Endodermal cell (in vitro differentiated cells): ENCODE data around the gene FRAT2. TPM values are rescaled to one million over a fixed set of nuclear protein-coding genes. Genes with fewer than 3 reads are reported as not detected.
A peak's percentile ranks its signal among the peaks of the same experiment; 100 is the strongest.

ENCODE experiments used
- DNase-seq: peaks from one replicate; pipeline ENCODE4 v3.0.0-alpha.2; 2017
- H3K27ac ChIP-seq: 2 replicates; pipeline ENCODE4 v1.5.1; 2013; ENCODE audit warnings: mild to moderate bottlenecking, low read depth, low read length, moderate library complexity
- H3K27me3 ChIP-seq: 2 replicates; pipeline ENCODE4 v1.6.1; 2013; ENCODE audit warnings: mild to moderate bottlenecking, low read length, moderate library complexity; ENCODE audit not compliant: insufficient read depth, control insufficient read depth, poor library complexity, severe bottlenecking
- H3K36me3 ChIP-seq: 2 replicates; pipeline ENCODE4 v1.7.0; 2013; ENCODE audit warnings: mild to moderate bottlenecking, low read length, moderate library complexity; ENCODE audit not compliant: control insufficient read depth, insufficient read depth
- H3K4me1 ChIP-seq: one replicate; pipeline ENCODE4 v1.7.0; 2013; ENCODE audit warnings: low read length; ENCODE audit not compliant: control insufficient read depth, insufficient read depth
- H3K4me3 ChIP-seq: 2 replicates; pipeline ENCODE4 v1.5.1; 2013; ENCODE audit warnings: mild to moderate bottlenecking, low read length, moderate library complexity
- H3K9ac ChIP-seq: 2 replicates; pipeline ENCODE4 v1.6.1; 2013; ENCODE audit warnings: mild to moderate bottlenecking, low read length, moderate library complexity; ENCODE audit not compliant: poor library complexity, severe bottlenecking; ENCODE audit errors: extremely low read depth
- H3K9me3 ChIP-seq: 2 replicates; pipeline ENCODE4 v1.6.1; 2013; ENCODE audit warnings: mild to moderate bottlenecking, low read length, moderate library complexity; ENCODE audit not compliant: control insufficient read depth
- H3K27ac Mint-ChIP-seq: 2 replicates; pipeline ENCODE4 v1.8.0; 2020; ENCODE audit warnings: mixed read lengths
- H3K27me3 Mint-ChIP-seq: 2 replicates; pipeline ENCODE4 v1.8.0; 2021; ENCODE audit warnings: mild to moderate bottlenecking, mixed read lengths; ENCODE audit not compliant: insufficient read depth
- H3K36me3 Mint-ChIP-seq: 2 replicates; pipeline ENCODE4 v1.8.0; 2020; ENCODE audit warnings: low read depth, mixed read lengths
- H3K4me1 Mint-ChIP-seq: 2 replicates; pipeline ENCODE4 v1.8.0; 2020; ENCODE audit warnings: mixed read lengths
- H3K4me3 Mint-ChIP-seq: 2 replicates; pipeline ENCODE4 v1.8.0; 2020; ENCODE audit warnings: mild to moderate bottlenecking, moderate library complexity, mixed read lengths
- H3K9me3 Mint-ChIP-seq: 2 replicates; pipeline ENCODE4 v1.8.0; 2020; ENCODE audit warnings: mild to moderate bottlenecking, mixed read lengths
- CTCF ChIP-seq: fragments of 200-600 bp; sonication (generic); conservative IDR thresholded peaks from 2 replicates; pipeline ENCODE4 v1.5.0; 2021; ENCODE audit warnings: antibody characterized with exemption, mild to moderate bottlenecking
- WGBS, 2 experiments: methylation state at CpG; one replicate each; pipeline versions ENCODE4 v1.1.5 to v1.1.7; 2013; ENCODE audit warnings: missing lambda C conversion rate in 2 of 2, mixed read lengths in 1 of 2; ENCODE audit not compliant: insufficient coverage in 1 of 2, insufficient read length in 1 of 2; 5-methylcytosine and 5-hydroxymethylcytosine counted together
- total RNA-seq, 2 donors: library from RNA; stranded (reverse); fragmentation: NEBNext Ultra II Directional in 1 of 2; extraction: Animal tissue kit (Norgen Biotek cat#: 25700) in 1 of 2; gene quantifications; 2 replicates in 1 of 2; 3 replicates in 1 of 2; pipeline ENCODE4 v1.2.1, GENCODE V29; 2021

Gene FRAT2
- total RNA-seq, 2 donors from 2014 or later = 31.0 to 35.2 TPM

GRCh38 chr10:97321032-97321803 lies 13.3 kb downstream of the FRAT2 start:
- no peaks in the 10 kb centered on the region for H3K9me3 Mint-ChIP-seq
- Histone ChIP-seq H3K27me3 (peaks cover 9% of the 10 kb centered on the region), H3K4me3 (peak overlapping the region; percentile 82), H3K4me1 (peaks cover 10% of the 10 kb centered on the region), H3K27ac (peak overlapping the region; percentile 76), H3K9ac (peak overlapping the region; percentile 12), H3K36me3 (no peaks in the 10 kb centered on the region), H3K9me3 (no peaks in the 10 kb centered on the region)
- no peaks in the 10 kb centered on the region for H3K36me3 Mint-ChIP-seq
- peaks cover 34% of the 10 kb centered on the region for H3K4me1 Mint-ChIP-seq
- H3K27ac Mint-ChIP-seq = peak overlapping the region; percentile 85
- WGBS, 2 experiments = 55 to 60% methylated on average over 33 to 38 of the region's 38 CpGs
- H3K27me3 Mint-ChIP-seq = peaks cover 27% of the 10 kb centered on the region
- TF ChIP-seq CTCF = no peak
- peak; percentile 78 for DNase-seq
- peak overlapping the region; percentile 77 for H3K4me3 Mint-ChIP-seq

- peak overlapping the region; percentile 67 for H3K27ac Mint-ChIP-seq
- peak; percentile 69 for DNase-seq
Measured at GRCh38 chr10:97320480-97321031, 14.0 kb downstream of the FRAT2 start.

More at GRCh38 chr10:97320480-97321031, 14.0 kb downstream of the FRAT2 start:
- Histone ChIP-seq H3K27ac (no peak overlapping the region), H3K36me3 (no peaks in the 10 kb centered on the region), H3K4me3 (peak overlapping the region; percentile 82), H3K27me3 (peaks cover 9% of the 10 kb centered on the region), H3K9me3 (no peaks in the 10 kb centered on the region), H3K4me1 (peaks cover 7% of the 10 kb centered on the region), H3K9ac (peak overlapping the region; percentile 57)
- no peaks in the 10 kb centered on the region for H3K9me3 Mint-ChIP-seq
- no peaks in the 10 kb centered on the region for H3K36me3 Mint-ChIP-seq
- no peak for TF ChIP-seq CTCF
- H3K27me3 Mint-ChIP-seq = peaks cover 27% of the 10 kb centered on the region
- peak overlapping the region; percentile 77 for H3K4me3 Mint-ChIP-seq
- 35 to 38% methylated on average over 17 to 24 of the region's 24 CpGs for WGBS, 2 experiments
- peaks cover 27% of the 10 kb centered on the region for H3K4me1 Mint-ChIP-seq
